Measurements from ENCODE around the gene ARHGEF19.

ARHGEF19 gene

GRCh38 chr1:16237343-16237830, 24.9 kb upstream of the ARHGEF19 start:
- no peaks in the 10 kb centered on the region for H3K27me3 Mint-ChIP-seq
- H3K4me3 Mint-ChIP-seq = peak overlapping the region; percentile 75
- no peaks in the 10 kb centered on the region for H3K36me3 Mint-ChIP-seq
- H3K4me1 Mint-ChIP-seq = peaks cover 39% of the 10 kb centered on the region
- peaks cover 3% of the 10 kb centered on the region for H3K9me3 Mint-ChIP-seq
- H3K27ac Mint-ChIP-seq = peak overlapping the region; percentile 81
- no peak for DNase-seq
- CTCF ChIA-PET = interaction anchor here (0.7 to 1.4 kb wide), 4 partner anchors 25 to 164 kb away, joined by 3 to 5 read pairs (median 4); partner anchors contain the start of genes ARHGEF19 and FAM131C

- H3K27ac Mint-ChIP-seq = peak within 1 kb of the TSS; percentile 81
- CTCF ChIA-PET = interaction anchor here (1.1 to 1.6 kb wide), 5 partner anchors 17 to 154 kb away, joined by 3 to 4 read pairs (median 4); partner anchors contain the start of gene ARHGEF19
- H3K27me3 Mint-ChIP-seq = no peaks in the 10 kb centered on the region
- H3K36me3 Mint-ChIP-seq = no peaks in the 10 kb centered on the region
- H3K4me3 Mint-ChIP-seq = peak within 1 kb of the TSS; percentile 75
- H3K9me3 Mint-ChIP-seq = peaks cover 3% of the 10 kb centered on the region
- DNase-seq = peak; percentile 97
- peaks cover 39% of the 10 kb centered on the region for H3K4me1 Mint-ChIP-seq
Observed at GRCh38 chr1:16236511-16237342, 24.3 kb upstream of the ARHGEF19 start, which contains the start of gene CPLANE2. Gene CPLANE2, minus strand, starts transcription at chr1:16237183. Its CDS starts 441 bp downstream, at chr1:16236742.

GRCh38 chr1:16235944-16236510, 23.6 kb upstream of the ARHGEF19 start:
- DNase-seq = peak; percentile 67
- Mint-ChIP-seq H3K27me3 (no peaks in the 10 kb centered on the region), H3K4me3 (peak overlapping the region; percentile 75)

GRCh38 chr1:16235347-16235746, 22.9 kb upstream of the ARHGEF19 start:
- Mint-ChIP-seq H3K27me3 (no peaks in the 10 kb centered on the region), H3K4me1 (peaks cover 39% of the 10 kb centered on the region), H3K9me3 (peaks cover 3% of the 10 kb centered on the region), H3K27ac (no peak overlapping the region), H3K36me3 (no peaks in the 10 kb centered on the region), H3K4me3 (peak overlapping the region; percentile 52)
- CTCF ChIA-PET = interaction anchor here (0.8 to 1.6 kb wide), 6 partner anchors 10 to 153 kb away, joined by 3 to 4 read pairs (median 4); no protein-coding TSS in a partner anchor
- DNase-seq = no peak

More at GRCh38 chr1:16235944-16236510, 23.6 kb upstream of the ARHGEF19 start:
- CTCF ChIA-PET = interaction anchor here (0.8 to 1.6 kb wide), 7 partner anchors 10 to 153 kb away, joined by 3 to 4 read pairs (median 4); no protein-coding TSS in a partner anchor
- Mint-ChIP-seq H3K9me3 (peaks cover 3% of the 10 kb centered on the region), H3K4me1 (peaks cover 39% of the 10 kb centered on the region), H3K36me3 (no peaks in the 10 kb centered on the region), H3K27ac (peak overlapping the region; percentile 81)

GRCh38 chr1:16233431-16233830, 21.0 kb upstream of the ARHGEF19 start:
- no peak overlapping the region for H3K4me3 Mint-ChIP-seq
- CTCF ChIA-PET = no interaction called here
- peaks cover 5% of the 10 kb centered on the region for H3K36me3 Mint-ChIP-seq
- no peak overlapping the region for H3K27ac Mint-ChIP-seq
- DNase-seq = no peak
- H3K27me3 Mint-ChIP-seq = peaks cover 13% of the 10 kb centered on the region
- H3K4me1 Mint-ChIP-seq = peaks cover 31% of the 10 kb centered on the region
- no peaks in the 10 kb centered on the region for H3K9me3 Mint-ChIP-seq

GRCh38 chr1:16232316-16232710, 19.9 kb upstream of the ARHGEF19 start:
- DNase-seq = no peak
- Mint-ChIP-seq H3K9me3 (no peaks in the 10 kb centered on the region), H3K27me3 (peaks cover 24% of the 10 kb centered on the region), H3K36me3 (peaks cover 9% of the 10 kb centered on the region), H3K4me1 (peaks cover 29% of the 10 kb centered on the region), H3K27ac (no peak overlapping the region), H3K4me3 (no peak overlapping the region)
- CTCF ChIA-PET = no interaction called here

- Mint-ChIP-seq H3K9me3 (no peaks in the 10 kb centered on the region), H3K4me3 (no peak overlapping the region), H3K27ac (no peak overlapping the region), H3K4me1 (peaks cover 24% of the 10 kb centered on the region), H3K27me3 (peaks cover 31% of the 10 kb centered on the region), H3K36me3 (peaks cover 9% of the 10 kb centered on the region)
- no peak for DNase-seq
- CTCF ChIA-PET = no interaction called here
Observed at GRCh38 chr1:16231331-16232315, 19.2 kb upstream of the ARHGEF19 start.

- no peak overlapping the region for H3K4me3 Mint-ChIP-seq
- DNase-seq = no peak
- peaks cover 40% of the 10 kb centered on the region for H3K27me3 Mint-ChIP-seq
- H3K36me3 Mint-ChIP-seq = peaks cover 10% of the 10 kb centered on the region
- CTCF ChIA-PET = no interaction called here
- peaks cover 21% of the 10 kb centered on the region for H3K4me1 Mint-ChIP-seq
- H3K9me3 Mint-ChIP-seq = no peaks in the 10 kb centered on the region
- H3K27ac Mint-ChIP-seq = no peak overlapping the region
Observed at GRCh38 chr1:16230744-16231143, 18.3 kb upstream of the ARHGEF19 start.

- no peak overlapping the region for H3K4me3 Mint-ChIP-seq
- CTCF ChIA-PET = no interaction called here
- H3K27me3 Mint-ChIP-seq = peaks cover 46% of the 10 kb centered on the region
- no peak overlapping the region for H3K27ac Mint-ChIP-seq
- peaks cover 18% of the 10 kb centered on the region for H3K4me1 Mint-ChIP-seq
- H3K9me3 Mint-ChIP-seq = no peaks in the 10 kb centered on the region
- H3K36me3 Mint-ChIP-seq = peaks cover 10% of the 10 kb centered on the region
- no peak for DNase-seq
Observed at GRCh38 chr1:16229976-16230740, 17.7 kb upstream of the ARHGEF19 start.

- no peak for DNase-seq
- Mint-ChIP-seq H3K27me3 (peaks cover 60% of the 10 kb centered on the region), H3K4me1 (peaks cover 14% of the 10 kb centered on the region), H3K27ac (no peak overlapping the region), H3K4me3 (no peak overlapping the region), H3K9me3 (no peaks in the 10 kb centered on the region), H3K36me3 (peaks cover 10% of the 10 kb centered on the region)
- CTCF ChIA-PET = no interaction called here
Observed at GRCh38 chr1:16226490-16227179, 14.2 kb upstream of the ARHGEF19 start.

GRCh38 chr1:16226129-16226489, 13.7 kb upstream of the ARHGEF19 start:
- Mint-ChIP-seq H3K36me3 (peaks cover 10% of the 10 kb centered on the region), H3K4me3 (no peak overlapping the region), H3K27me3 (peaks cover 63% of the 10 kb centered on the region), H3K27ac (no peak overlapping the region), H3K9me3 (no peaks in the 10 kb centered on the region), H3K4me1 (peaks cover 14% of the 10 kb centered on the region)
- DNase-seq = no peak
- CTCF ChIA-PET = no interaction called here

GRCh38 chr1:16224472-16224871, 12.0 kb upstream of the ARHGEF19 start:
- CTCF ChIA-PET = interaction anchor here (1.1 kb wide), 1 partner anchor 11 kb away, joined by 4 read pairs; no protein-coding TSS in a partner anchor
- no peak for DNase-seq
- Mint-ChIP-seq H3K4me1 (peaks cover 22% of the 10 kb centered on the region), H3K27ac (no peak overlapping the region), H3K9me3 (no peaks in the 10 kb centered on the region), H3K36me3 (peaks cover 10% of the 10 kb centered on the region), H3K4me3 (no peak overlapping the region), H3K27me3 (peaks cover 66% of the 10 kb centered on the region)
